SK-N-SH (cell line): ENCODE measurements around the gene CASKIN1. TPM values are rescaled to one million over a fixed set of nuclear protein-coding genes. Genes with fewer than 3 reads are reported as not detected.

ENCODE experiments used
- CTCF ChIA-PET: fragments of 300-600, 350-600 bp; formaldehyde crosslinking; extraction: SDS; loops from one replicate; lab custom pipeline; 2021; lab: Yijun Ruan, JAX
- POLR2A ChIA-PET: fragments of 350-600 bp; sonication (Branson Sonifier 250); formaldehyde crosslinking; extraction: SDS; loops from one replicate; lab custom pipeline; 2020; ENCODE audit warnings: antibody characterized with exemption, inconsistent platforms; lab: Yijun Ruan, JAX
- DNase-seq: peaks from one replicate; pipeline ENCODE4 v3.0.0; 2012
- H2AFZ ChIP-seq: fragments of 200-600 bp; sonication (generic); 2 replicates; pipeline ENCODE4 v1.8.1; 2016; ENCODE audit warnings: antibody characterized with exemption, mild to moderate bottlenecking, low read depth
- H3F3A ChIP-seq: fragments of 200-600 bp; sonication (generic); replicated peaks from 2 replicates; pipeline ENCODE3; 2016; ENCODE audit warnings: antibody characterized with exemption, mild to moderate bottlenecking; ENCODE audit not compliant: insufficient read depth
- H3K27ac ChIP-seq, 2 experiments: fragments of 200-500 bp in 1 of 2; fragments of 200-600 bp in 1 of 2; sonication (Bioruptor generic) in 1 of 2; sonication (generic), shearing (Covaris generic) in 1 of 2; 2 replicates each; pipeline versions ENCODE4 v1.5.1 to v1.6.1; 2014 to 2016; ENCODE audit warnings: low read depth in 2 of 2, inconsistent platforms in 1 of 2, low read length in 1 of 2, mild to moderate bottlenecking in 1 of 2, mixed read lengths in 1 of 2
- H3K27me3 ChIP-seq: fragments of 200-600 bp; sonication (generic), shearing (Covaris generic); 2 replicates; pipeline ENCODE4 v1.6.1; 2016; ENCODE audit warnings: mixed run types; ENCODE audit not compliant: insufficient read depth
- H3K36me3 ChIP-seq, 2 experiments: fragments of 200-500 bp in 1 of 2; fragments of 200-600 bp in 1 of 2; sonication (Bioruptor generic) in 1 of 2; sonication (generic) in 1 of 2; replicated peaks in 1 of 2; 2 replicates each; pipeline versions ENCODE3 to v1.5.1; 2014 to 2016; ENCODE audit warnings: low read length in 1 of 2, mild to moderate bottlenecking in 1 of 2; ENCODE audit not compliant: insufficient read depth in 2 of 2, control insufficient read depth in 1 of 2
- H3K4me1 ChIP-seq, 2 experiments: fragments of 200-500 bp in 1 of 2; fragments of 200-600 bp in 1 of 2; sonication (Bioruptor generic) in 1 of 2; sonication (generic), shearing (Covaris generic) in 1 of 2; 2 replicates each; pipeline versions ENCODE4 v1.5.1 to v1.6.1; 2014 to 2016; ENCODE audit warnings: low read depth in 1 of 2, low read length in 1 of 2, mixed run types in 1 of 2; ENCODE audit not compliant: insufficient read depth in 2 of 2, control insufficient read depth in 1 of 2
- H3K4me2 ChIP-seq: fragments of 200-600 bp; sonication (generic), shearing (Covaris generic); 2 replicates; pipeline ENCODE4 v1.6.1; 2017; ENCODE audit warnings: mixed run types
- H3K4me3 ChIP-seq, 2 experiments: fragments of 200-500 bp in 1 of 2; fragments of 200-600 bp in 1 of 2; sonication (Bioruptor generic) in 1 of 2; sonication (generic), shearing (Covaris generic) in 1 of 2; 2 replicates each; pipeline versions ENCODE4 v1.5.1 to v1.8.1; 2014 to 2016; ENCODE audit warnings: low read depth in 2 of 2, inconsistent platforms in 1 of 2, low read length in 1 of 2, mild to moderate bottlenecking in 1 of 2, mixed read lengths in 1 of 2, moderate library complexity in 1 of 2
- H3K79me2 ChIP-seq: fragments of 200-600 bp; sonication (generic); 2 replicates; pipeline ENCODE4 v1.8.1; 2017; ENCODE audit warnings: mild to moderate bottlenecking; ENCODE audit not compliant: insufficient read depth
- H3K9ac ChIP-seq: fragments of 200-600 bp; sonication (generic); 2 replicates; pipeline ENCODE4 v1.6.1; 2017; ENCODE audit warnings: mixed run types
- H3K9me2 ChIP-seq: fragments of 200-600 bp; sonication (generic); 2 replicates; pipeline ENCODE4 v1.6.1; 2017; ENCODE audit warnings: mixed run types
- H3K9me3 ChIP-seq: fragments of 200-600 bp; sonication (generic); 2 replicates; pipeline ENCODE4 v1.6.1; 2017; ENCODE audit warnings: mixed run types, mild to moderate bottlenecking, moderate library complexity
- H4K20me1 ChIP-seq: fragments of 200-600 bp; sonication (generic); 2 replicates; pipeline ENCODE4 v1.6.1; 2017; ENCODE audit warnings: mild to moderate bottlenecking, mixed run types; ENCODE audit not compliant: insufficient read depth
- CHD2 ChIP-seq: fragments of 150-350 bp; IDR thresholded peaks from 2 replicates; pipeline ENCODE4 v1.6.1; 2018; ENCODE audit warnings: low read length; ENCODE audit not compliant: partially characterized antibody
- ELF1 ChIP-seq: IDR thresholded peaks from 2 replicates; pipeline ENCODE4 v1.4.0; 2012
- GABPA ChIP-seq: IDR thresholded peaks from 2 replicates; pipeline ENCODE4 v1.4.0; 2012; ENCODE audit warnings: low read depth, mild to moderate bottlenecking
- GATA2 ChIP-seq: sonication (generic); formaldehyde crosslinking; IDR thresholded peaks from 2 replicates; pipeline ENCODE4 v1.5.0; 2020; ENCODE audit warnings: mild to moderate bottlenecking, missing genetic modification reagents
- IRF3 ChIP-seq: fragments of 150-350 bp; IDR thresholded peaks from 2 replicates; pipeline ENCODE4 v1.6.1; 2016; ENCODE audit warnings: mild to moderate bottlenecking, low read depth, low read length
- MEF2A ChIP-seq: IDR thresholded peaks from 2 replicates; pipeline ENCODE4 v1.4.0; 2012; ENCODE audit warnings: low read depth, borderline replicate concordance
- MXI1 ChIP-seq: IDR thresholded peaks from 2 replicates; pipeline ENCODE4 v1.6.1; 2012; ENCODE audit warnings: mild to moderate bottlenecking, low read depth, low read length, improper control_type of control experiment
- PBX3 ChIP-seq: IDR thresholded peaks from 2 replicates; pipeline ENCODE4; 2012
- POLR2AphosphoS5 ChIP-seq: IDR thresholded peaks from 2 replicates; pipeline ENCODE4 v1.6.1; 2012; ENCODE audit warnings: low read depth, low read length
- RCOR1 ChIP-seq: fragments of 150-350 bp; IDR thresholded peaks from 2 replicates; pipeline ENCODE4 v1.6.1; 2017; ENCODE audit warnings: antibody characterized with exemption, low read length
- REST ChIP-seq: IDR thresholded peaks from 2 replicates; pipeline ENCODE4 v1.6.1; 2012; ENCODE audit warnings: mild to moderate bottlenecking, low read depth, low read length, moderate library complexity
- RFX5 ChIP-seq: IDR thresholded peaks from 2 replicates; pipeline ENCODE4 v1.6.1; 2012; ENCODE audit warnings: mild to moderate bottlenecking, improper control_type of control experiment, low read length
- SMC3 ChIP-seq: IDR thresholded peaks from 2 replicates; pipeline ENCODE4 v1.6.1; 2012; ENCODE audit warnings: low read depth, low read length, improper control_type of control experiment
- TAF1 ChIP-seq: IDR thresholded peaks from 2 replicates; pipeline ENCODE4 v1.6.1; 2012; ENCODE audit warnings: low read depth, mild to moderate bottlenecking, low read length, moderate library complexity, borderline replicate concordance
- TCF12 ChIP-seq: IDR thresholded peaks from 2 replicates; pipeline ENCODE4 v1.4.0; 2012
- YY1 ChIP-seq: IDR thresholded peaks from 2 replicates; pipeline ENCODE4 v1.4.0; 2012; ENCODE audit warnings: low read depth, mild to moderate bottlenecking
- WGBS: methylation state at CpG from one replicate; pipeline ENCODE4 v1.1.6; 2017; ENCODE audit warnings: low lambda C conversion rate; 5-methylcytosine and 5-hydroxymethylcytosine counted together
- polyA plus RNA-seq, 3 experiments: library from polyadenylated mRNA; depleted of rRNA; stranded (reverse); fragments of >200 nt; gene quantifications; 2 replicates each; pipeline ENCODE4 v1.2.3, GENCODE V29; 2012

CASKIN1 gene
- polyA plus RNA-seq, 1 of the 3 experiments (the other 2 are of a cell fraction): 1.7 TPM

- ChIA-PET POLR2A (no interaction called here), CTCF (no interaction called here)
- H3K9me2 ChIP-seq: no peaks in the 10 kb centered on the region
- H3K27me3 ChIP-seq: no peaks in the 10 kb centered on the region
- DNase-seq: no peak
- peaks cover 11 to 38% of the 10 kb centered on the region in 2 experiments; a peak in 3 of 4 replicates for H3K4me1 ChIP-seq
- TF ChIP-seq CHD2 (no peak), RFX5 (no peak), GABPA (no peak), POLR2AphosphoS5 (no peak), TAF1 (no peak)
- peaks cover 9% of the 10 kb centered on the region for H3F3A ChIP-seq
- peaks cover 78% of the 10 kb centered on the region for H4K20me1 ChIP-seq
- H3K4me3 ChIP-seq: no peak overlapping the region
- peaks cover 13 to 16% of the 10 kb centered on the region in 2 experiments for H3K36me3 ChIP-seq
- no peak overlapping the region for H2AFZ ChIP-seq
- H3K79me2 ChIP-seq: peaks cover 90% of the 10 kb centered on the region
- H3K9me3 ChIP-seq: no peaks in the 10 kb centered on the region
- 89% methylated on average over 11 of the region's 15 CpGs for WGBS
- H3K4me2 ChIP-seq: peak overlapping the region; percentile 95; the same call in 1 of the 2 replicates
- no peak overlapping the region for H3K9ac ChIP-seq
- no peak overlapping the region; a peak in 1 of 4 replicates for H3K27ac ChIP-seq
Measured at GRCh38 chr16:2158262-2158638, 38.2 kb downstream of the CASKIN1 start.

- TF ChIP-seq TCF12 (no peak), SMC3 (no peak), MXI1 (no peak), ELF1 (no peak)
- peaks cover 11% of the 10 kb centered on the region for H3F3A ChIP-seq
- 0 out of 4 replicates have a peak overlapping the region, but pooled peaks of 1 of the 2 experiments have one; percentile 100 for H3K4me3 ChIP-seq
- peaks cover 15 to 44% of the 10 kb centered on the region in 2 experiments; a peak in 3 of 4 replicates for H3K4me1 ChIP-seq
- H3K27me3 ChIP-seq: no peaks in the 10 kb centered on the region
- no peaks in the 10 kb centered on the region for H3K9me3 ChIP-seq
- H2AFZ ChIP-seq: no peak overlapping the region
- ChIA-PET POLR2A (no interaction called here), CTCF (no interaction called here)
- H4K20me1 ChIP-seq: peaks cover 78% of the 10 kb centered on the region
- peak overlapping the region; percentile 95 for H3K4me2 ChIP-seq
- H3K79me2 ChIP-seq: peaks cover 90% of the 10 kb centered on the region
- no peak for DNase-seq
- no peaks in the 10 kb centered on the region for H3K9me2 ChIP-seq
- peaks cover 17 to 18% of the 10 kb centered on the region in 2 experiments for H3K36me3 ChIP-seq
- peak overlapping the region; percentile 82; the same call in 1 of the 2 replicates for H3K9ac ChIP-seq
- no peak overlapping the region for H3K27ac ChIP-seq
- WGBS: 89% methylated on average over 21 of the region's 27 CpGs
Measured at GRCh38 chr16:2157480-2158261, 38.7 kb downstream of the CASKIN1 start.

- Histone ChIP-seq H3K4me2 (peak overlapping the region; percentile 95), H3K27ac (peak overlapping the region; percentile 11 to 61; a peak in 2 of 4 replicates), H3F3A (peaks cover 20% of the 10 kb centered on the region), H3K27me3 (no peaks in the 10 kb centered on the region), H3K9me2 (no peaks in the 10 kb centered on the region), H3K4me1 (peaks cover 23 to 52% of the 10 kb centered on the region in 2 experiments; a peak in 3 of 4 replicates), H3K36me3 (peaks cover 18 to 24% of the 10 kb centered on the region in 2 experiments), H3K9me3 (no peaks in the 10 kb centered on the region), H3K4me3 (peak overlapping the region; percentile 100), H3K79me2 (peaks cover 90% of the 10 kb centered on the region), H3K9ac (peak overlapping the region; percentile 82; the same call in 1 of the 2 replicates), H4K20me1 (peaks cover 78% of the 10 kb centered on the region), H2AFZ (no peak overlapping the region)
- 77% methylated on average over 5 of the region's 5 CpGs for whole genome bisulfite sequencing
- POLR2A ChIA-PET: no interaction called here
- DNase-seq: no peak
- CTCF ChIA-PET: no interaction called here
- TF ChIP-seq RCOR1 (no peak), GATA2 (no peak), TCF12 (no peak), IRF3 (no peak), MXI1 (no peak), YY1 (no peak), REST (no peak), MEF2A (no peak), PBX3 (no peak)
Measured at GRCh38 chr16:2156849-2157224, 39.6 kb downstream of the CASKIN1 start.
